Right renal cortex interstitium (tissue), 3 donors: Measurements from ENCODE around the gene DIPK1A. TPM values are rescaled to one million over a fixed set of nuclear protein-coding genes. Genes with fewer than 3 reads are reported as not detected.

Experiments
- DNase-seq, 3 donors: peaks; one replicate each; pipeline ENCODE4 v3.0.0-alpha.2; 2013; ENCODE audit warnings: low read depth in 3 of 3, low spot score in 2 of 3
- polyA plus RNA-seq, 3 donors: library from polyadenylated mRNA; unstranded; fragments of 120-200 nt; gene quantifications; one replicate each; pipeline ENCODE4 v1.2.1, GENCODE V29; 2013; ENCODE audit not compliant: insufficient read length in 3 of 3

DIPK1A gene
- polyA plus RNA-seq, 3 donors, result 9.1 to 9.6 (median 9.4) TPM

- DNase-seq, result no peak
These were observed 4.8 kb downstream of the DIPK1A start for GRCh38 chr1:92956254-92957029.

GRCh38 chr1:92953491-92953890 lies 7.8 kb downstream of the DIPK1A start:
- DNase-seq, result no peak

GRCh38 chr1:92952714-92953113 lies 8.5 kb downstream of the DIPK1A start:
- DNase-seq, result no peak

- DNase-seq, result no peak
These were observed 10.1 kb downstream of the DIPK1A start for GRCh38 chr1:92951141-92951582.

- no peak for DNase-seq
These were observed 11.1 kb downstream of the DIPK1A start for GRCh38 chr1:92949937-92950817.

- DNase-seq, result no peak
These were observed 13.2 kb downstream of the DIPK1A start for GRCh38 chr1:92948071-92948470.

- no peak for DNase-seq
These were observed 15.5 kb downstream of the DIPK1A start for GRCh38 chr1:92945748-92946270.

- DNase-seq, result peak in 1 of 3 donors; percentile 6
These were observed 16.1 kb downstream of the DIPK1A start for GRCh38 chr1:92944901-92945747.

GRCh38 chr1:92943502-92943847 lies 17.8 kb downstream of the DIPK1A start:
- no peak for DNase-seq

- DNase-seq, result no peak
These were observed 20.7 kb downstream of the DIPK1A start for GRCh38 chr1:92940541-92940940.

- no peak for DNase-seq
These were observed 23.5 kb downstream of the DIPK1A start for GRCh38 chr1:92937731-92938130.

- no peak for DNase-seq
These were observed 24.4 kb downstream of the DIPK1A start for GRCh38 chr1:92936865-92937264.

- DNase-seq, result no peak
These were observed 26.6 kb downstream of the DIPK1A start for GRCh38 chr1:92934395-92935378.

- no peak for DNase-seq
These were observed 27.8 kb downstream of the DIPK1A start for GRCh38 chr1:92933459-92933858.

GRCh38 chr1:92931691-92932090 lies 29.6 kb downstream of the DIPK1A start:
- DNase-seq, result no peak

GRCh38 chr1:92929461-92929860 lies 31.8 kb downstream of the DIPK1A start:
- DNase-seq, result no peak

- no peak for DNase-seq
These were observed 33.4 kb downstream of the DIPK1A start for GRCh38 chr1:92927870-92928269.

- no peak for DNase-seq
These were observed 34.4 kb downstream of the DIPK1A start for GRCh38 chr1:92926873-92927272.

- DNase-seq, result no peak
These were observed 36.8 kb downstream of the DIPK1A start for GRCh38 chr1:92924501-92924900.
